Measurements from ENCODE around the gene SLC36A1. TPM values are rescaled to one million over a fixed set of nuclear protein-coding genes. Genes with fewer than 3 reads are reported as not detected.

The SLC36A1 gene
- total and polyA plus RNA-seq, 2 of the 8 experiments (the other 6 are each of a cell fraction or from before 2014, with no cell fraction given) = 6.6 to 9.6 TPM

- TF ChIP-seq CHD2 (IDR thresholded peaks at IDR 0.05; ENCODE audit: low read length) = no peak
- TF ChIP-seq TBP (IDR thresholded peaks at IDR 0.05; ENCODE audit: low read depth, low read length) = no peak
- TF ChIP-seq POU5F1 (IDR thresholded peaks at IDR 0.05; ENCODE audit: low read depth, low read length) = no peak
- Histone ChIP-seq H2BK15ac (ENCODE audit: low read length) (no peak overlapping the region), H4K8ac (ENCODE audit: extremely low read depth, insufficient read depth, low read length) (no peak overlapping the region), H2BK5ac (ENCODE audit: low read depth, low read length) (no peak overlapping the region), H2AFZ (ENCODE audit: low read length) (no peak overlapping the region), H3K79me2 (ENCODE audit: control insufficient read depth in 1 of 2, insufficient read depth in 2 of 2, low read length in 2 of 2) (0 out of 4 replicates have a peak, but pooled peaks cover 0 to 3% of the 10 kb centered on the region in 2 experiments), H3K36me3 (ENCODE audit: control insufficient read depth in 2 of 4, insufficient read depth in 4 of 4, low read length in 3 of 4) (no peaks in the 10 kb centered on the region), H3K79me1 (ENCODE audit: low read depth, low read length) (0 out of 2 replicates have a peak, but pooled peaks cover 3% of the 10 kb centered on the region), H3K9me3 (ENCODE audit: insufficient read depth in 2 of 2, low read depth in 1 of 2, low read length in 1 of 2) (no peaks in the 10 kb centered on the region), H4K5ac (ENCODE audit: insufficient read length, low read depth, low read length) (no peak overlapping the region), H2BK120ac (replicated peaks; ENCODE audit: low read depth, low read length) (no peak overlapping the region), H3K23ac (ENCODE audit: insufficient read length) (no peak overlapping the region), H4K91ac (replicated peaks; ENCODE audit: insufficient read length, low read length) (no peak overlapping the region), H3K18ac (ENCODE audit: extremely low read depth, low read length) (no peak overlapping the region), H3K27ac (ENCODE audit: low read depth, low read length) (no peak overlapping the region), H4K20me1 (replicated peaks in 1 of 2; ENCODE audit: control insufficient read depth in 1 of 2, insufficient read depth in 2 of 2, low read length in 2 of 2) (no peaks in the 10 kb centered on the region), H2BK20ac (ENCODE audit: low read length) (no peak overlapping the region), H3K4me3 (ENCODE audit: extremely low read depth in 1 of 4, insufficient read depth in 2 of 4, low read depth in 3 of 4, low read length in 4 of 4) (no peak overlapping the region), H2BK12ac (ENCODE audit: low read depth, low read length) (no peak overlapping the region), H3K14ac (ENCODE audit: insufficient read length) (no peak overlapping the region), H3K9ac (replicated peaks in 1 of 4; ENCODE audit: extremely low read depth in 1 of 4, low read depth in 3 of 4, low read length in 3 of 4) (no peak overlapping the region), H3K27me3 (replicated peaks in 1 of 4; ENCODE audit: control insufficient read depth in 3 of 4, extremely low read depth in 1 of 4, insufficient read depth in 3 of 4, low read length in 3 of 4) (no peaks in the 10 kb centered on the region), H2AK5ac (ENCODE audit: low read depth, low read length) (0 out of 2 replicates have a peak overlapping the region, but pooled peaks have one; percentile 58), H3K56ac (replicated peaks; ENCODE audit: insufficient read length, low read depth, low read length) (no peak overlapping the region), H3K4ac (replicated peaks; ENCODE audit: insufficient read length, low read depth, low read length) (no peak overlapping the region), H3K4me1 (replicated peaks in 1 of 4; ENCODE audit: control insufficient read depth in 3 of 4, insufficient read depth in 4 of 4, low read length in 3 of 4) (peaks cover 0 to 10% (median 4%) of the 10 kb centered on the region in 4 experiments; a peak in 4 of 7 replicates), H3K4me2 (ENCODE audit: insufficient read depth in 1 of 2, low read depth in 2 of 2, low read length in 2 of 2) (no peak overlapping the region), H3K23me2 (ENCODE audit: low read depth, low read length) (peaks cover 8% of the 10 kb centered on the region)
- CTCF ChIA-PET (ENCODE audit: partially characterized antibody) = interaction anchor here (0.6 to 8.0 kb wide), 7 partner anchors 10 to 201 kb away, joined by 3 to 136 read pairs (median 3); no protein-coding TSS in a partner anchor
- WGBS, 2 experiments (ENCODE audit: extremely low coverage in 1 of 2, insufficient coverage in 1 of 2, insufficient read length in 1 of 2, insufficient replicate concordance in 2 of 2, low coverage in 1 of 2, low lambda C conversion rate in 2 of 2, missing lambda C conversion rate in 1 of 2) = 73% methylated on average over 3 of the region's 3 CpGs; no CpG with 5 or more reads in 1 of the 2 experiments
- FAIRE-seq (no peak), DNase-seq (ENCODE audit: low read depth in 1 of 2, low spot score in 2 of 2) (no peak)
- POLR2A ChIA-PET (ENCODE audit: partially characterized antibody) = interaction anchor here (1.1 kb wide), 1 partner anchor 9 kb away, joined by 3 read pairs; no protein-coding TSS in a partner anchor
These were observed 3.2 kb downstream of the SLC36A1 start for GRCh38 chr5:151450605-151451004.
